HG02678 (cell line): ENCODE measurements around the gene ITPRIP.

Experiments used
- ATAC-seq: cut with Tn5 transposase; IDR thresholded peaks from one replicate; pipeline ENCODE4 v1.9.1; 2021; ENCODE audit warnings: mild to moderate bottlenecking, moderate library complexity; ENCODE audit not compliant: unreplicated experiment

The ITPRIP gene

GRCh38 chr10:104342941-104343411, 4.7 kb upstream of the ITPRIP start:
- ATAC-seq: no peak

- no peak for ATAC-seq
Measured at GRCh38 chr10:104340641-104341040, 2.4 kb upstream of the ITPRIP start.

- ATAC-seq: no peak
Measured at GRCh38 chr10:104340111-104340526, 1.9 kb upstream of the ITPRIP start.

GRCh38 chr10:104339469-104340110, 1.3 kb upstream of the ITPRIP start:
- ATAC-seq: no peak

- peak; percentile 45 for ATAC-seq
Measured at GRCh38 chr10:104337521-104337984, 712 bp downstream of the ITPRIP start.

GRCh38 chr10:104336821-104337467, 1.3 kb downstream of the ITPRIP start:
- ATAC-seq: peak; percentile 28

- no peak for ATAC-seq
Measured at GRCh38 chr10:104334965-104335650, 3.2 kb downstream of the ITPRIP start.

- no peak for ATAC-seq
Measured at GRCh38 chr10:104334561-104334960, 3.7 kb downstream of the ITPRIP start.

- ATAC-seq: no peak
Measured at GRCh38 chr10:104333728-104334373, 4.4 kb downstream of the ITPRIP start.

- no peak for ATAC-seq
Measured at GRCh38 chr10:104333032-104333727, 5.1 kb downstream of the ITPRIP start.

- no peak for ATAC-seq
Measured at GRCh38 chr10:104332243-104333031, 5.8 kb downstream of the ITPRIP start.

- ATAC-seq: no peak
Measured at GRCh38 chr10:104331208-104331838, 6.9 kb downstream of the ITPRIP start.

GRCh38 chr10:104330168-104331110, 7.8 kb downstream of the ITPRIP start:
- ATAC-seq: no peak

GRCh38 chr10:104329735-104330134, 8.5 kb downstream of the ITPRIP start:
- no peak for ATAC-seq

- ATAC-seq: peak; percentile 62
Measured at GRCh38 chr10:104328896-104329710, 9.2 kb downstream of the ITPRIP start.

- ATAC-seq: peak; percentile 10
Measured at GRCh38 chr10:104328646-104328895, 9.7 kb downstream of the ITPRIP start.

GRCh38 chr10:104327745-104328645, 10.3 kb downstream of the ITPRIP start:
- no peak for ATAC-seq
